ENCODE data around the gene SEC61A2. TPM values are rescaled to one million over a fixed set of nuclear protein-coding genes. Genes with fewer than 3 reads are reported as not detected.
A peak's percentile ranks its signal among the peaks of the same experiment; 100 is the strongest.

The SEC61A2 gene
- total RNA-seq, 1 donor from 2014 or later: 6.0 TPM

DNA sequence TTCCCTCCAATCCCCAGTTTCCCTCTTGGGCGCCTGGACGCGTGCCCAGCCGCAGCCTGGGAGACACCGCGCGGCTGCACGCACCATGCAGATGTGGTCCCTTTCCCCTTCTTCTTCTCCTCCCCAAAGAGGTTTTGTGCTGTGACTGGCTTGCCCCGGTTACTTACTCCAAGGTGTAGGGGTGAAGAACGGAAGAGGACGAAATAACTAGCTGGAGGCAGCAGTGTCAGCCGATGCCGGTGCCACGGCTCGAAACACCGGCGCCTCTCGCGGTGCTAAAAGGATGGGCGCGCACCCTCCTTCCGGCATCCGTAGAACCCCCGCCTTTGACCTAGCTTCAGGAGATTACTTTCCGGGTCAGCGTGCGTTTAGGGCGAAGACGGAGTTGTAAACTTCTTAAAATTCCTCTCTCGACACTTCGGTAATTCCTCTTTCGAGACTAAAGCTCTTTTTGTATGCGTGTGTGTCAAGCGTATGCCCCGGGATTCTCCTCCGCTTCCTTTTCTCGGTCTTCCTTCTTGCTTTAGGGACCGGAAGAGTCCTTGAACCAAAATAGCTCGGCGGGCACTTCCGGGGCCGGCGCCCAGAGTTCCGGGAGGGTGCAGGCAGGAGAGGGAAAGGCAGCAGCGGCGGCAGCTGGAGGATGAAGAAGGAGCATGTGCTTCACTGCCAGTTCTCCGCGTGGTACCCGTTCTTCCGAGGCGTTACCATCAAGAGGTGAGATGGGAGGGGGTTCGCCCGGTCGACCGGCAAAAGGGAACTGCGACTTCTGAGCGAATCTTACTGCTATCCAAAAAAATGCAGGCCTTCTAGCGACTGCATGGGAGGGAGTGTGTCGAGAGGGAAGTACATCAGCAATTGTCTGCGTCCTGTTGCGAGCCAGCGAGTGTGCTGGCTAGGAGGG, 66.4 kb downstream of the SEC61A2 start, which contains the start of the genes CDC123 and NUDT5:
Gene CDC123, plus strand, starts transcription at position 586 of the 904 bp plus-strand sequence. Its CDS starts 58 bp downstream, at position 644.
Gene NUDT5, minus strand, starts transcription at position 289 of the 904 bp plus-strand sequence. CDS start 9,600 bp downstream, outside the sequence.
- DNase-seq (ENCODE audit: extremely low read depth, low read depth, low spot score): peak; percentile 57

DNA sequence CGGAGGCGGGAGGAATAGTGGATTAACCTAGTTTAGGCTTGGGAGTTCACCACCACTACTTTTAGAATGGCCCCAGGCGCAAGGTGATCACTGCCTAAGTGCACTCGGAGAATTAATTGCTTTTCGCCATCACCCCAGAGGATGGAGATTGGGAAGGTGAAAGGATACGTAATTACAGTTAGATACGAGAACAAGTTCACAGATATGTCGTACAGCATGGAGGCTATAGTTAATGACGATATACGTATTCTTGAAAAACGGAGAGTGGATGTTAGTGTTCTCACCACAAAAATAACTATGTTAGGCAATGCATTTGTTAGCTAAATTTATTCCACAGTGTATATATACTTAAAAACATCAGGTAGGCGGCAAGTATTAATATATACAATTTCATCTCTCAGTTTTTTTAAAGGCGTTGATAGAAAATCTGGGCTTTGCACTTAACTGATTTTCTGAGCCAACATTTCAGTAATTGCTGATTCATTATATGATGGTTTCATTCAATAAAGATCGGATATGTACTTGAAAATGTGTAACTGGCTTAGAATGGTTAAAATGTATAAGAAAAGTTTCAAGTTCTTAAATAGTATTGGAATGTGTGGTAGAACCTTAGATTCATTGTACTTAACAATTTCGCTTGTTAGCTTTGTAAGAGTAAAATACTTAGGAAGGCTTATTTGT, 67.2 kb downstream of the SEC61A2 start:
- DNase-seq (ENCODE audit: extremely low read depth, low read depth, low spot score): no peak

DNA sequence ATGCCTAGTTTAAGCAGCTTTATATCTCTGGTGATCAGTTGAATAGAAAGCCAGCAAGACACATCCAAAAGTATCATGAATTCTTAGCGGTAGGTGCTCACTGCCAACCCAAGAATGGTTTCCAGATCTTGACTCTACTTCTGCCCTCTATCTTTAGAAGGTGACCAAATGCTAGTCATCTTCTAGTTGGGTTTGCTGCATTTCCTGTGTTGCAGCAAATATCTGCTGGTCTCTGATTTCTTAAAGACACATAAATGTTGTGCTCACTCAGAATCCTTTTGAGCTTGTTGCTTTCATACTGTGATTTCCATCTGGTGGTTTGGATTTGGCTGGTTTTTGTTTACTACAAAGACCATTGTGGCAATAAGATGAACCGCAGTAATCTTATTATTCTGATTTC, 68.7 kb downstream of the SEC61A2 start:
- DNase-seq (ENCODE audit: extremely low read depth, low read depth, low spot score): no peak

DNA sequence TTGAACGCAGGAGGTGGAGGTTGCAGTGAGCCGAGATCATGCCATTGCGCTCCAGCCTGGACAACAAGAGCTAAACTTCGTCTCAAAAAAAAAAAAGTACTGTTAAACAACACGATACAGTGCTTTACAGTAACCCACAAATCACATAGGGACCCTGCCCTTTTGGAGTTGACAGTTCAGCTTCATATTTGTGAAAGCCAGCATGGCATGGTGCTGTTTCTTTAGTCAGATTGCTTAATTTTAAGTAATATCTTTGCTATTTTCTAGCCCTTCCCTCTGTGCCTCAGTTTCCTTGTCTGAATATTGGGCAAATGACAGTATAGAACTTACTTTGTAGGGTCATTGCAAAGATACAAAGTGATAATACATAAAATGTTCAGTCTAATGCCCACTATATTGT, 71.4 kb downstream of the SEC61A2 start:
- no peak for DNase-seq (ENCODE audit: extremely low read depth, low read depth, low spot score)

DNA sequence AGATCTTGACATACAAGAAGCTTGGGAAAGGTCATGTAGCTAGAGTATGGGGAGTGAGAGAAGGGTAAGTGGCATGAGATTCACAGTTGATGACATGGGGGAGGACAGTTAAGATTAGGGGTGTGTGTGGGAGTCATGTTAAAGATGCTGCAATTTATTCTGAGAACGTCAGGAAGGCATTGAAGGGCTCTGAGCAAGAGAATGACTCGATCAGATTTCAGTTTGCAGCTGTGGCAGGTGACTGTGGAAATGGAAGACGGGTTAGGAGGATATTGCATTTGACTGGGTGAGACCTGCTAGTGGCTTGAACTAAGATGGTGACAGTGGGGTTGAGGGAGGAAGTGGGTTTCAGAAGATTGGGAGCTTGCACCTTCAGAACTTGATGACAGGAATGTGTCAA, 72.1 kb downstream of the SEC61A2 start:
- no peak for DNase-seq (ENCODE audit: extremely low read depth, low read depth, low spot score)

DNA sequence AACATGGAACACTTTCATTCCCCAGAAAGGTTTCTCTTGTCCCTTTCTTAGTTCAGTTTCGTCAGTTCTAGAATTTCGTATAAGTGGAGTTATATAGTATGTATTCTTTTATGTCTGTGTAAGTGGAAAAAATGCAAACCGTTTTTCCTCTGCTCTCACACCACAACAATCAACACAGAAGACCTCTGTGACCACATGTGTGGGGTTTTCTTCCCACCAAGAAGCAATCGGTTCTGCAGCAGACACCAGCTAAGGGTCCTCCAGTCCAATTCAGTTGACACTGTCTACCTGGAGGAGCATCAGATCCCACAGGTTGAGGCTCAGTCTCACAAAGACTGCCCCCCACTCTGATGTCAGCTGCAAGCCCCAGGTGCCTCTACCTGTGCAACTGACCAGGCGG, 72.7 kb downstream of the SEC61A2 start:
- no peak for DNase-seq (ENCODE audit: extremely low read depth, low read depth, low spot score)

DNA sequence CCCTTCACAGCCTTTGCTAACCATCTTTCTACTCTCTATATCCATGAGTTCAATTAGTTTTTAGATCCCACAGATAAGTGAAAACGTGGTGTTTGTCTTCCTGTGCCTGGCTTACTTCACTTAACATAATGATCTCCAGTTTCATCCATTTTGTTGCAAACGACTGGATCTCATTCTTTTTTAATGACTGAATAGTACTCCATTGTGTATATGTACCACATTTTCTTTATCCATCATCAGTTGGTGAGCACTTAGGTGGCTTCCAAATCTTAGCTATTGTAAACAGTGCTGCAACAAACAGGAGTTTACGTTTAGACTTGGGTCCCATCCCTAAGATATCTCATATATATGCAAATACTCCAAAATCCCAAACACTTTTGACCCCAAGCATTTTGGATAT, 75.6 kb downstream of the SEC61A2 start:
- DNase-seq (ENCODE audit: extremely low read depth, low read depth, low spot score): no peak

DNA sequence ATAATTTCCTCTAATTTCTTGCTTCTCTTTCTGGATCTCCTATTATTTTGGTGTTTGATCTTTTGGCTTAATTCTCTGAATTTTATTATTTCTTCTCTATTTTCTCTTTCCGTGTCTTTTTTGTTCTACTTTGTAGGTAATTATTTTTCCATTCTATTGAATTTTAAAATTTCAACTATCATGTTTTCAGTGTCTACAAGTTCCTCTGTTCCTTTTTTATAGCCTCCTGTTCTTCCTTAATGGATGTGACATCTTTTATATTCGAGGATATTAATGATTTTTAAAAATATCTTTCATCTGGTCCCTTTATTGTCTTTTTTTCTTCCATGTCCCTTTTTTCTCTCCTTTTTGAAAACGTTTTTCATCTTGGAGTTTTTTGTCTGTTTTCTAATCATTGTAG, 77.6 kb downstream of the SEC61A2 start:
- no peak for DNase-seq (ENCODE audit: extremely low read depth, low read depth, low spot score)

DNA sequence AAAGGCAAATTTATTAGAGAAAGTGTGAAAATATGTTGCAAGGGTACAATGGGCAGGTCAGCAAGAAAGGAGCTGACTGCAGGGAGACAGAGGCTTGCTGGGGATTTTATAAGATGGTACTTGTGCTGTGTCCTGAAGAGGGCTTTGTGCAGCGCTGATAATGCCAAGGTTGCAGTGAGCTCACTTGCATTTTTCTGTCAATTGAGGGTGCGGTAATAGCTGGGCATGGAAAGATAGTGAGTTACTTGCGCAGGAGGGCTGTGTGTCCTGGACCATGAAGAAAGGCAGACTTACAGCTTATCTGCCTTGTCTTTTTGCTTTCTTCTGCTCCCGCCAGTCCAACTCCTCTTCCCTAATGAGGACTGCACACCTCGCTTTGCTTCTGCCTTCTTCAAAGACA, 79.0 kb downstream of the SEC61A2 start:
- DNase-seq (ENCODE audit: extremely low read depth, low read depth, low spot score): no peak

DNA sequence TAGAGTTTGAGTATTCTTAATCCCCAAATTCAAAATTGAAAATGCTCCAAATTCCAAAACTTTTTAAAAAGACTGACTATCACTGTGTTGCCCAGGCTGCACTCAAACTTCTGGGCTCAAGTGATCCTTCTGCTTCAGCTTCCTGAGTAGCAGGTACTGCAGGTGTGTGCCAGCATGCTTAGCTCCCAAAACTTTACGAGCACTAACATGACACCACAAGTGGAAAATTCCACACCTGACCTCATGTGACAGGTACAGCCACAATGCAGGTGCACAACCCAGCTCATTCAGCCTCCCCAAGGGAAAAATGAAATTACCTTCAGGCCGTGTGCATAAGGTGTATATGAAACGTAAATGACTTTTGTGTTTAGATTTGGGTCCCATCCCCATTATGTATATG, 83.0 kb downstream of the SEC61A2 start:
- no peak for DNase-seq (ENCODE audit: extremely low read depth, low read depth, low spot score)

DNA sequence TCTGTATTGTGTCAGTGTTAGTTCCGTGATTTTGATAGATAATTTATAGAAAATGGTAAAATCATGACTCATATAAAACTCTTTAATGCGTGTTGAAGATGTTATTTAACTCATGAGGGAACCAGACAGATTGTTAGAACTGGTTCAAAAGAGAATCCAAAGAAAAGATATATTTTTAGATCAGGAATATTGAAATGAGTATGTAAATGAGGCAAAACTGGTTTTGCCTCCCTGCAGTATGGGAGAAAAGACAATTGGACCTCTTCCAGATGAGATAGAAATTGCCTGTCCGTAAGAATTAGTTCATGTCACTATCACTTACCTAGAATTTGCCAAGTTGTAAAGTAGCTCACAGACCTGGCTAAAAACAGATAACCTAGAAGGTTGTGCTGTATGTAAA, 84.1 kb downstream of the SEC61A2 start:
- no peak for DNase-seq (ENCODE audit: extremely low read depth, low read depth, low spot score)

DNA sequence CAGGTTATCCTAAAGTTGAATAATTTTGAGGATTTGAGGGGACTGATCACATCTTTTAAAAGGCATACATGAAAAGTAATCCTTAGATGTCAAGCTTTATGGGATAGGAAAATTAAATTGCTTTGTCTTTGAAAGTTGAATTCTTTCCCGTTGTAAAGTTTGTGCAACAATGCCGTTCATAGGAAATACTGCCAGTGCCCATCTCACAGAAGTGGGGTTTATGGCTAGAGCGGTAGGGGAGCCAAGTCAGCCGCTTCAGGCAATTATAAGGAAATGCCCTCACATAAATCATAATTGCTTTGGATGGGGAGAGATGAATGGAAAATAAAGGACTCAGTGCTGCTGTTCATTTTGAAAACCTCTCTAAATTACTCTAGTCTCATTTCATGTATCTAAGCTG, 84.6 kb downstream of the SEC61A2 start:
- DNase-seq (ENCODE audit: extremely low read depth, low read depth, low spot score): no peak

DNA sequence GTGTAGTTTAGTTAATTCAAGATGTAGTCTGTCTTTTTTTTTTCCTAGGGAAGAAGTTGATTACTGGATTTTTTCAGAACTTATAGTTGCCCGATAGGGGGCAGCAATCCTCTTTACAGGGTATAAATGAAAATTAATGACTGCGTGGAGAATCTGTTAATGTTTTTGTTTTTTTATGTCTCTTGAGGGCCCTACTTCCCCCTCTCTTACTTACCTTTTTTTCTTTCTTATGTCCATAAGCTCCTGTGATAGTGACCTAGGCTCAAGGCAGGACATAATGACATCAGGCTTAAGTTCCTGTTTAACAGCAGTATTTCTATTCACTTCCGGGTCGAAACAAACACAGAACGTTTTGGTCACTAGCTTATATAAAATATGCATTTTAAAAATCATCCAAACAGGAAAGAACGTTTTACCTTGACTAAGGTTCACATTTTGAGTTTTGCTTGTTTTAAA, 85.3 kb downstream of the SEC61A2 start:
- DNase-seq (ENCODE audit: extremely low read depth, low read depth, low spot score): no peak

Other genes starting within 250 kb of the SEC61A2 start
- gene UPF2, start 86.9 kb upstream of the SEC61A2 start, total RNA-seq: 13.1 and 17.1 TPM in 2 replicates
- 12.0 and 28.5 TPM in 2 replicates for gene DHTKD1, start 60.7 kb upstream of the SEC61A2 start, total RNA-seq
- 63.9 and 98.4 TPM in 2 replicates for gene NUDT5, start 66.2 kb downstream of the SEC61A2 start, total RNA-seq
- gene CDC123, start 66.5 kb downstream of the SEC61A2 start, total RNA-seq: 105 and 119 TPM in 2 replicates
- gene CAMK1D, start 219.9 kb downstream of the SEC61A2 start, total RNA-seq: 2.0 and 2.8 TPM in 2 replicates